Neural crest cell (in vitro differentiated cells): ENCODE results near the gene RYR3. TPM values are rescaled to one million over a fixed set of nuclear protein-coding genes. Genes with fewer than 3 reads are reported as not detected.

Experiments used
- DNase-seq: peaks from one replicate; pipeline ENCODE4 v3.0.0; 2021; ENCODE audit warnings: low read depth, mixed read lengths, low spot score
- H3K27ac Mint-ChIP-seq: one replicate; pipeline ENCODE4 v1.8.0; 2021; ENCODE audit warnings: mild to moderate bottlenecking, mixed read lengths; ENCODE audit not compliant: unreplicated experiment
- H3K27me3 Mint-ChIP-seq: 2 replicates; pipeline ENCODE4 v1.8.0; 2021; ENCODE audit warnings: low read depth, mild to moderate bottlenecking, mixed read lengths
- H3K36me3 Mint-ChIP-seq: 2 replicates; pipeline ENCODE4 v1.8.0; 2021; ENCODE audit warnings: low read depth, mild to moderate bottlenecking, mixed read lengths
- H3K4me1 Mint-ChIP-seq: 2 replicates; pipeline ENCODE4 v1.8.0; 2021; ENCODE audit warnings: mixed read lengths
- H3K4me3 Mint-ChIP-seq: one replicate; pipeline ENCODE4 v1.8.0; 2021; ENCODE audit warnings: mild to moderate bottlenecking, mixed read lengths
- H3K9me3 Mint-ChIP-seq: 2 replicates; pipeline ENCODE4 v1.8.0; 2021; ENCODE audit warnings: mixed read lengths
- CTCF ChIP-seq: fragments of 200-600 bp; sonication (generic); conservative IDR thresholded peaks from 2 replicates; pipeline ENCODE4 v1.5.0; 2021; ENCODE audit warnings: antibody characterized with exemption, mild to moderate bottlenecking
- total RNA-seq: library from RNA; stranded (reverse); gene quantifications from 2 replicates; pipeline ENCODE4 v1.2.1, GENCODE V29; 2021

RYR3 gene
- total RNA-seq, 1 donor from 2014 or later, result 2.2 TPM

- Mint-ChIP-seq H3K4me3 (no peak overlapping the region), H3K36me3 (no peaks in the 10 kb centered on the region), H3K27ac (no peak overlapping the region), H3K27me3 (no peaks in the 10 kb centered on the region), H3K4me1 (no peaks in the 10 kb centered on the region), H3K9me3 (no peaks in the 10 kb centered on the region)
- no peak for DNase-seq
- TF ChIP-seq CTCF, result no peak
These were observed 511.7 kb downstream of the RYR3 start for GRCh38 chr15:33822479-33822878.

GRCh38 chr15:33823119-33823518 is 512.4 kb downstream of the RYR3 start:
- no peak overlapping the region for H3K4me3 Mint-ChIP-seq
- no peak overlapping the region for H3K27ac Mint-ChIP-seq
- no peaks in the 10 kb centered on the region for H3K36me3 Mint-ChIP-seq
- DNase-seq, result no peak
- no peaks in the 10 kb centered on the region for H3K4me1 Mint-ChIP-seq
- no peak for TF ChIP-seq CTCF
- no peaks in the 10 kb centered on the region for H3K9me3 Mint-ChIP-seq
- H3K27me3 Mint-ChIP-seq, result no peaks in the 10 kb centered on the region

- Mint-ChIP-seq H3K9me3 (no peaks in the 10 kb centered on the region), H3K27me3 (no peaks in the 10 kb centered on the region), H3K36me3 (no peaks in the 10 kb centered on the region), H3K4me3 (no peak overlapping the region), H3K27ac (no peak overlapping the region), H3K4me1 (no peaks in the 10 kb centered on the region)
- no peak for TF ChIP-seq CTCF
- no peak for DNase-seq
These were observed 514.7 kb downstream of the RYR3 start for GRCh38 chr15:33825453-33825852.

- no peak for TF ChIP-seq CTCF
- H3K36me3 Mint-ChIP-seq, result no peaks in the 10 kb centered on the region
- no peak for DNase-seq
- H3K9me3 Mint-ChIP-seq, result no peaks in the 10 kb centered on the region
- no peak overlapping the region for H3K27ac Mint-ChIP-seq
- no peak overlapping the region for H3K4me3 Mint-ChIP-seq
- H3K27me3 Mint-ChIP-seq, result no peaks in the 10 kb centered on the region
- H3K4me1 Mint-ChIP-seq, result peaks cover under 1% of the 10 kb centered on the region
These were observed 515.4 kb downstream of the RYR3 start for GRCh38 chr15:33826201-33826600.

- H3K9me3 Mint-ChIP-seq, result no peaks in the 10 kb centered on the region
- H3K4me3 Mint-ChIP-seq, result no peak overlapping the region
- H3K27ac Mint-ChIP-seq, result no peak overlapping the region
- no peak for DNase-seq
- TF ChIP-seq CTCF, result no peak
- H3K36me3 Mint-ChIP-seq, result no peaks in the 10 kb centered on the region
- H3K4me1 Mint-ChIP-seq, result peaks cover 15% of the 10 kb centered on the region
- H3K27me3 Mint-ChIP-seq, result no peaks in the 10 kb centered on the region
These were observed 519.6 kb downstream of the RYR3 start for GRCh38 chr15:33830351-33830750.

- Mint-ChIP-seq H3K27ac (no peak overlapping the region), H3K9me3 (no peaks in the 10 kb centered on the region), H3K4me1 (peaks cover 19% of the 10 kb centered on the region), H3K4me3 (no peak overlapping the region), H3K27me3 (no peaks in the 10 kb centered on the region), H3K36me3 (no peaks in the 10 kb centered on the region)
- no peak for TF ChIP-seq CTCF
- DNase-seq, result no peak
These were observed 520.9 kb downstream of the RYR3 start for GRCh38 chr15:33831646-33832045.
